Adrenal gland (tissue), 5 donors: ENCODE data around the gene SLC25A21.

ENCODE experiments used
- CTCF ChIP-seq, 6 experiments: fragments of 450-650 bp in 4 of 6; fragments of 200-600 bp in 2 of 6; sonication (generic) in 1 of 6; IDR thresholded peaks; 1 replicate in 5 of 6; 2 replicates in 1 of 6; pipeline versions ENCODE4 v1.5.1 to v1.8.0; 2016 to 2021; ENCODE audit warnings: antibody characterized with exemption in 6 of 6, mild to moderate bottlenecking in 2 of 6, moderate library complexity in 1 of 6
- POLR2A ChIP-seq, 2 donors: fragments of 450-650 bp; IDR thresholded peaks; one replicate each; pipeline ENCODE4 v1.6.1; 2017; ENCODE audit warnings: antibody characterized with exemption in 2 of 2, mild to moderate bottlenecking in 2 of 2, moderate library complexity in 1 of 2
- donor health status: DM: no; HTN: no; CAD: no.

GRCh38 chr14:36944307-36945010, 227.9 kb downstream of the SLC25A21 start:
- no peak for TF ChIP-seq CTCF (IDR thresholded peaks at IDR 0.05)
- no peak for TF ChIP-seq POLR2A (IDR thresholded peaks at IDR 0.05)
